KMS-11 (cell line): ENCODE measurements around the gene P2RY2.

ENCODE experiments used
- H2AFZ ChIP-seq: fragments of 200-600 bp; sonication (generic); 2 replicates; pipeline ENCODE4 v1.6.1; 2016; ENCODE audit warnings: antibody characterized with exemption, mixed run types, low read depth
- H3K27ac ChIP-seq: fragments of 200-600 bp; sonication (generic); 2 replicates; pipeline ENCODE4 v1.6.1; 2016; ENCODE audit warnings: mild to moderate bottlenecking, mixed run types
- H3K27me3 ChIP-seq: fragments of 200-600 bp; sonication (generic); 2 replicates; pipeline ENCODE4 v1.6.1; 2017; ENCODE audit warnings: mild to moderate bottlenecking, low read depth, mixed run types, moderate library complexity; ENCODE audit not compliant: insufficient read depth
- H3K36me3 ChIP-seq: fragments of 200-600 bp; sonication (generic); 2 replicates; pipeline ENCODE4 v1.6.1; 2017; ENCODE audit warnings: mild to moderate bottlenecking, mixed run types; ENCODE audit not compliant: insufficient read depth
- H3K4me1 ChIP-seq: fragments of 200-600 bp; sonication (generic); 2 replicates; pipeline ENCODE4 v1.6.1; 2016; ENCODE audit warnings: mild to moderate bottlenecking, low read depth, mixed run types; ENCODE audit not compliant: poor library complexity, severe bottlenecking
- H3K4me2 ChIP-seq: fragments of 200-600 bp; sonication (generic); 2 replicates; pipeline ENCODE4 v1.7.0; 2016; ENCODE audit warnings: mild to moderate bottlenecking, mixed run types
- H3K4me3 ChIP-seq: fragments of 200-600 bp; sonication (generic); IDR thresholded peaks from 2 replicates; pipeline ENCODE4 v1.6.1; 2017; ENCODE audit warnings: low read depth, low read length, mixed read lengths; ENCODE audit not compliant: insufficient read depth
- H3K79me2 ChIP-seq: fragments of 200-600 bp; sonication (generic); 2 replicates; pipeline ENCODE4 v1.6.1; 2016; ENCODE audit warnings: low read depth, mixed run types; ENCODE audit not compliant: insufficient read depth
- H3K9ac ChIP-seq: fragments of 200-600 bp; sonication (generic); 2 replicates; pipeline ENCODE4 v1.6.1; 2016; ENCODE audit warnings: mild to moderate bottlenecking, mixed run types
- H4K20me1 ChIP-seq: fragments of 200-600 bp; sonication (generic); 2 replicates; pipeline ENCODE4 v1.6.1; 2016; ENCODE audit warnings: mild to moderate bottlenecking, mixed run types; ENCODE audit not compliant: insufficient read depth
- CTCF ChIP-seq: fragments of 200-600 bp; sonication (generic); conservative IDR thresholded peaks from 2 replicates; pipeline ENCODE4 v1.6.1; 2017; ENCODE audit warnings: low read depth, mild to moderate bottlenecking, antibody characterized with exemption, low read length, moderate library complexity, mixed read lengths

P2RY2 gene

GRCh38 chr11:73257342-73258103 is 39.4 kb downstream of the P2RY2 start:
- no peak overlapping the region for H3K4me2 ChIP-seq
- no peaks in the 10 kb centered on the region for H3K27me3 ChIP-seq
- H3K27ac ChIP-seq: no peak overlapping the region
- TF ChIP-seq CTCF: no peak
- H3K9ac ChIP-seq: no peak overlapping the region
- no peak overlapping the region for H2AFZ ChIP-seq
- H3K4me1 ChIP-seq: peaks cover 6% of the 10 kb centered on the region
- H3K36me3 ChIP-seq: no peaks in the 10 kb centered on the region
- no peak overlapping the region for H3K4me3 ChIP-seq
- no peaks in the 10 kb centered on the region for H3K79me2 ChIP-seq
- H4K20me1 ChIP-seq: no peaks in the 10 kb centered on the region

GRCh38 chr11:73258104-73259035 is 40.3 kb downstream of the P2RY2 start:
- Histone ChIP-seq H3K36me3 (no peaks in the 10 kb centered on the region), H3K4me2 (no peak overlapping the region), H4K20me1 (no peaks in the 10 kb centered on the region), H3K4me3 (no peak overlapping the region), H3K27ac (no peak overlapping the region), H2AFZ (no peak overlapping the region), H3K79me2 (no peaks in the 10 kb centered on the region), H3K9ac (no peak overlapping the region), H3K27me3 (no peaks in the 10 kb centered on the region), H3K4me1 (no peaks in the 10 kb centered on the region)
- no peak for TF ChIP-seq CTCF

- Histone ChIP-seq H3K27me3 (no peaks in the 10 kb centered on the region), H3K9ac (no peak overlapping the region), H4K20me1 (no peaks in the 10 kb centered on the region), H3K36me3 (no peaks in the 10 kb centered on the region), H3K4me3 (no peak overlapping the region), H3K4me2 (no peak overlapping the region), H3K27ac (no peak overlapping the region), H3K4me1 (no peaks in the 10 kb centered on the region), H2AFZ (no peak overlapping the region), H3K79me2 (no peaks in the 10 kb centered on the region)
- TF ChIP-seq CTCF: no peak
Measured at GRCh38 chr11:73259406-73260126, 41.5 kb downstream of the P2RY2 start.

- no peak overlapping the region for H3K4me2 ChIP-seq
- H4K20me1 ChIP-seq: no peaks in the 10 kb centered on the region
- H3K79me2 ChIP-seq: no peaks in the 10 kb centered on the region
- no peaks in the 10 kb centered on the region for H3K4me1 ChIP-seq
- H3K9ac ChIP-seq: no peak overlapping the region
- H3K27me3 ChIP-seq: no peaks in the 10 kb centered on the region
- H3K4me3 ChIP-seq: no peak overlapping the region
- no peaks in the 10 kb centered on the region for H3K36me3 ChIP-seq
- H2AFZ ChIP-seq: no peak overlapping the region
- no peak overlapping the region for H3K27ac ChIP-seq
- TF ChIP-seq CTCF: no peak
Measured at GRCh38 chr11:73260127-73260457, 42.0 kb downstream of the P2RY2 start.
